BE2C (cell line): Measurements from ENCODE around the gene CCDC86.

ENCODE experiments used
- DNase-seq: peaks from one replicate; pipeline ENCODE4 v3.0.0-alpha.2; 2020
- H3K27me3 ChIP-seq: fragments of 250-450 bp; sonication (Bioruptor Pico); 2 replicates; pipeline ENCODE4 v1.5.1; 2020; ENCODE audit warnings: mild to moderate bottlenecking
- H3K36me3 ChIP-seq: fragments of 250-450 bp; sonication (Bioruptor Pico); 2 replicates; pipeline ENCODE4 v1.5.1; 2020; ENCODE audit warnings: mild to moderate bottlenecking
- H3K4me1 ChIP-seq: fragments of 250-450 bp; sonication (Bioruptor Pico); 2 replicates; pipeline ENCODE4 v1.5.1; 2020
- H3K4me3 ChIP-seq: 2 replicates; pipeline ENCODE4 v1.5.1; 2011; ENCODE audit warnings: low read depth, low read length
- H3K9me3 ChIP-seq: fragments of 250-450 bp; sonication (Bioruptor Pico); 2 replicates; pipeline ENCODE4 v1.5.1; 2020
- CTCF ChIP-seq: IDR thresholded peaks from 2 replicates; pipeline ENCODE4 v1.5.1; 2012; ENCODE audit warnings: mild to moderate bottlenecking, low read depth, low read length

Gene CCDC86

GRCh38 chr11:60835534-60835846 lies 6.4 kb upstream of the CCDC86 start:
- Histone ChIP-seq H3K9me3 (no peaks in the 10 kb centered on the region), H3K27me3 (no peaks in the 10 kb centered on the region), H3K36me3 (no peaks in the 10 kb centered on the region), H3K4me3 (no peak overlapping the region), H3K4me1 (no peaks in the 10 kb centered on the region)
- TF ChIP-seq CTCF: no peak
- DNase-seq: no peak

GRCh38 chr11:60836866-60837515 lies 4.9 kb upstream of the CCDC86 start:
- Histone ChIP-seq H3K4me1 (no peaks in the 10 kb centered on the region), H3K4me3 (no peak overlapping the region), H3K27me3 (no peaks in the 10 kb centered on the region), H3K9me3 (no peaks in the 10 kb centered on the region), H3K36me3 (no peaks in the 10 kb centered on the region)
- no peak for TF ChIP-seq CTCF
- no peak for DNase-seq

- no peaks in the 10 kb centered on the region for H3K9me3 ChIP-seq
- no peak for DNase-seq
- no peak for TF ChIP-seq CTCF
- no peak overlapping the region for H3K4me3 ChIP-seq
- no peaks in the 10 kb centered on the region for H3K27me3 ChIP-seq
- no peaks in the 10 kb centered on the region for H3K36me3 ChIP-seq
- no peaks in the 10 kb centered on the region for H3K4me1 ChIP-seq
These were observed 3.8 kb upstream of the CCDC86 start for GRCh38 chr11:60838132-60838531.

GRCh38 chr11:60840470-60841430 lies 1.2 kb upstream of the CCDC86 start:
- TF ChIP-seq CTCF: no peak
- Histone ChIP-seq H3K36me3 (peaks cover 2% of the 10 kb centered on the region; the same call in 1 of the 2 replicates), H3K4me3 (no peak overlapping the region), H3K4me1 (no peaks in the 10 kb centered on the region), H3K9me3 (no peaks in the 10 kb centered on the region), H3K27me3 (no peaks in the 10 kb centered on the region)
- no peak for DNase-seq

GRCh38 chr11:60842668-60843600 lies 1.0 kb downstream of the CCDC86 start:
- DNase-seq: no peak
- TF ChIP-seq CTCF: no peak
- H3K27me3 ChIP-seq: no peaks in the 10 kb centered on the region
- H3K4me1 ChIP-seq: no peaks in the 10 kb centered on the region
- peak overlapping the region; percentile 82 for H3K4me3 ChIP-seq
- H3K36me3 ChIP-seq: peaks cover 5% of the 10 kb centered on the region; the same call in 1 of the 2 replicates
- H3K9me3 ChIP-seq: no peaks in the 10 kb centered on the region
